Fibroblast of lung (primary cell): ENCODE results near the gene CATSPERD. TPM values are rescaled to one million over a fixed set of nuclear protein-coding genes. Genes with fewer than 3 reads are reported as not detected.
"Not testable (repeated sequence)": the region's sequence is repeated elsewhere in the genome, so short reads cannot be mapped to it uniquely, and the experiment has no call there.

Experiments used
- DNase-seq, 2 donors: peaks; one replicate each; pipeline versions ENCODE4 v3.0.0 to v3.0.0-alpha.2; 2010; ENCODE audit warnings: low read depth in 2 of 2
- H2AFZ ChIP-seq: 2 replicates; pipeline ENCODE4 v1.5.1; 2012; ENCODE audit warnings: low read length, control low read depth, inconsistent platforms
- H3K27ac ChIP-seq: 2 replicates; pipeline ENCODE4 v1.5.1; 2011; ENCODE audit warnings: low read length, control low read depth; ENCODE audit not compliant: insufficient read depth
- H3K27me3 ChIP-seq: 2 replicates; pipeline ENCODE4 v1.5.1; 2011; ENCODE audit warnings: mild to moderate bottlenecking, low read length; ENCODE audit not compliant: control insufficient read depth, insufficient read depth
- H3K36me3 ChIP-seq: 2 replicates; pipeline ENCODE4 v1.5.1; 2011; ENCODE audit warnings: low read length; ENCODE audit not compliant: control insufficient read depth, insufficient read depth
- H3K4me1 ChIP-seq: 2 replicates; pipeline ENCODE4 v1.5.1; 2011; ENCODE audit warnings: low read length; ENCODE audit not compliant: control insufficient read depth, insufficient read depth; ENCODE audit errors: extremely low read depth
- H3K4me2 ChIP-seq: 2 replicates; pipeline ENCODE4 v1.5.1; 2011; ENCODE audit warnings: low read length, control low read depth; ENCODE audit not compliant: insufficient read depth; ENCODE audit errors: extremely low read depth
- H3K4me3 ChIP-seq, 4 experiments: fragments of 200-600 bp in 1 of 4; sonication (generic) in 1 of 4; replicated peaks in 1 of 4; 2 replicates each; pipeline ENCODE4 v1.5.1; 2011 to 2016; ENCODE audit warnings: low read length in 4 of 4, low read depth in 3 of 4, mild to moderate bottlenecking in 3 of 4, control low read depth in 2 of 4, inconsistent platforms in 1 of 4, mixed read lengths in 1 of 4; ENCODE audit not compliant: insufficient read depth in 1 of 4; ENCODE audit errors: control extremely low read depth in 1 of 4
- H3K79me2 ChIP-seq: 2 replicates; pipeline ENCODE4 v1.5.1; 2012; ENCODE audit warnings: mild to moderate bottlenecking, low read length, inconsistent platforms; ENCODE audit not compliant: control insufficient read depth, insufficient read depth
- H3K9ac ChIP-seq: 2 replicates; pipeline ENCODE4 v1.5.1; 2011; ENCODE audit warnings: mild to moderate bottlenecking, low read length, control low read depth; ENCODE audit not compliant: insufficient read depth
- H3K9me3 ChIP-seq: 2 replicates; pipeline ENCODE4 v1.5.1; 2012; ENCODE audit warnings: low read depth, low read length; ENCODE audit not compliant: control insufficient read depth, insufficient read depth
- H4K20me1 ChIP-seq: 2 replicates; pipeline ENCODE4 v1.5.1; 2011; ENCODE audit warnings: low read length; ENCODE audit not compliant: control insufficient read depth, insufficient read depth; ENCODE audit errors: extremely low read depth
- EZH2 ChIP-seq: IDR thresholded peaks from 2 replicates; pipeline ENCODE4 v1.5.1; 2012; ENCODE audit warnings: low read length, control low read depth, mild to moderate bottlenecking; ENCODE audit errors: missing control alignments
- polyA plus RNA-seq, 2 donors: library from polyadenylated mRNA; depleted of rRNA in 1 of 2; stranded (reverse) in 1 of 2; unstranded in 1 of 2; fragments of >200 nt; gene quantifications; 2 replicates each; pipeline ENCODE4 v1.2.1, GENCODE V29; 2011 to 2012; ENCODE audit warnings: missing spikeins in 1 of 2
- total RNA-seq: library from RNA; depleted of rRNA; stranded (reverse); fragments of >200 nt; gene quantifications from 2 replicates; pipeline ENCODE4 v1.2.1, GENCODE V29; 2014
- TF ChIP-seq, protein P1 (sequence below), 2 donors: IDR thresholded peaks in 1 of 2; conservative IDR thresholded peaks in 1 of 2; 1 replicate in 1 of 2; 2 replicates in 1 of 2; pipeline ENCODE4 v1.5.1; 2011 to 2012; ENCODE audit warnings: low read length in 2 of 2, control low read depth in 1 of 2, inconsistent platforms in 1 of 2, low read depth in 1 of 2, mild to moderate bottlenecking in 1 of 2

Gene CATSPERD
- total and polyA plus RNA-seq, 2 donors (not counting 1 experiment from before 2014, with no cell fraction given): not detected

DNA sequence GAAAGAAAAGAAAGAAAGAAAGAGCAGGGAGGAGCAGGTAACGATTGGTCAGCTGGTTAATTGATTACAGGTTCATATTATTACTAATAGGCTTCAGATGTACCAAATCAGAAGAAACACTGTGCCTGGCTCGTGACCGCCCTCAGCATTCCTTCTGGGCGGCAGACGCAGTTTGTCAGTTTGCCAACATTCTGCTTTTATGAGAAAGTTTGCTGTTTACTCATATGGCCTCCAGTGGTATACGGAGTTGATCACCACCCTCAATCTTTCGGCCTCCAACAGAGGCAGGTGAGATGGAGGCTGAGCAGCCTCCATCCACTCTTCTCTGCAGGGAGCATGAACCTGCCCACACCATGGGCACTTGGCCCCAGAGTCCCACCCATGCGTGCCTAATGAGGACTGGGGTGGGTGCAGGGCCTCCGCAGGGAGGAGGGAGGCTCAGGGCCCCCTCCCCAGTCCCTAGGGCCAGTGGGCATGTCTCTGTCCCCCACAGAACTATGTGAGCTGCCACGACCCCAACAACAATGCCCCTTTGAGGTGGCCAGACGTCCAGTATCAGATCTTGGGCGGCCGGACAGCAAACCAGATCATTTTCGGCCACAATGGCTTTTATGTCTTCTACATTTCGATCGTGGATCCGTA lies 55.4 kb downstream of the CATSPERD start:
- TF ChIP-seq, protein P1, sequence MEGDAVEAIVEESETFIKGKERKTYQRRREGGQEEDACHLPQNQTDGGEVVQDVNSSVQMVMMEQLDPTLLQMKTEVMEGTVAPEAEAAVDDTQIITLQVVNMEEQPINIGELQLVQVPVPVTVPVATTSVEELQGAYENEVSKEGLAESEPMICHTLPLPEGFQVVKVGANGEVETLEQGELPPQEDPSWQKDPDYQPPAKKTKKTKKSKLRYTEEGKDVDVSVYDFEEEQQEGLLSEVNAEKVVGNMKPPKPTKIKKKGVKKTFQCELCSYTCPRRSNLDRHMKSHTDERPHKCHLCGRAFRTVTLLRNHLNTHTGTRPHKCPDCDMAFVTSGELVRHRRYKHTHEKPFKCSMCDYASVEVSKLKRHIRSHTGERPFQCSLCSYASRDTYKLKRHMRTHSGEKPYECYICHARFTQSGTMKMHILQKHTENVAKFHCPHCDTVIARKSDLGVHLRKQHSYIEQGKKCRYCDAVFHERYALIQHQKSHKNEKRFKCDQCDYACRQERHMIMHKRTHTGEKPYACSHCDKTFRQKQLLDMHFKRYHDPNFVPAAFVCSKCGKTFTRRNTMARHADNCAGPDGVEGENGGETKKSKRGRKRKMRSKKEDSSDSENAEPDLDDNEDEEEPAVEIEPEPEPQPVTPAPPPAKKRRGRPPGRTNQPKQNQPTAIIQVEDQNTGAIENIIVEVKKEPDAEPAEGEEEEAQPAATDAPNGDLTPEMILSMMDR (conservative IDR thresholded peaks at IDR 0.05 in 1 of 2, IDR thresholded peaks at IDR 0.05 in 1 of 2; ENCODE audit: low read depth in 1 of 2, low read length in 2 of 2): no peak
- no peak for TF ChIP-seq EZH2
- Histone ChIP-seq H3K27ac (no peak overlapping the region), H3K4me1 (no peaks in the 10 kb centered on the region), H3K79me2 (no peaks in the 10 kb centered on the region), H3K27me3 (no peaks in the 10 kb centered on the region), H3K9me3 (no peaks in the 10 kb centered on the region), H3K4me2 (no peak overlapping the region), H3K9ac (no peak overlapping the region), H3K4me3 (no peak overlapping the region), H4K20me1 (no peaks in the 10 kb centered on the region), H2AFZ (no peak overlapping the region), H3K36me3 (no peaks in the 10 kb centered on the region)
- DNase-seq: peak; percentile 21 to 60

DNA sequence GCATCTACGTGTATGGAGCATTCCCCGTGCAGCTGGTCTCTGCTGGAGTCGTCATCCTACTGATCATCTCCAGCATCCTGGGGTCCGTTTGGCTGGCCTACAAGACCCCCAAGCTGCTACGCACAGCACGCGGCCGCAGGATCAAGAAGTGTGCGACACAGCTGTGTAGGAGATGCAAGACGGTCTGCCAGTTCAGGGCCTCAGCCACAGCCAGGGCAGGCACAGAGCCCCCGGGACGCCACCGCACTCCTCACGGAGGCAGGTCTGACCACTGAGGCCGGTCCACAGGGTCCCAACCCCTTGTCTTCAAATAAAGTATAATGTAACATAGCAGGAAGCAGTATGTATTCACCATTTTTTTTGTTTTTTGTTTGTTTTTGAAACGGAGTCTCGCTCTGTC lies 58.0 kb downstream of the CATSPERD start:
- H3K4me3 ChIP-seq: no peak overlapping the region
- no peaks in the 10 kb centered on the region for H4K20me1 ChIP-seq
- no peak overlapping the region for H2AFZ ChIP-seq
- H3K27me3 ChIP-seq: no peaks in the 10 kb centered on the region
- H3K27ac ChIP-seq: no peak overlapping the region
- H3K9ac ChIP-seq: no peak overlapping the region
- DNase-seq: no peak
- no peaks in the 10 kb centered on the region for H3K4me1 ChIP-seq
- H3K79me2 ChIP-seq: no peaks in the 10 kb centered on the region
- H3K36me3 ChIP-seq: no peaks in the 10 kb centered on the region
- H3K9me3 ChIP-seq: no peaks in the 10 kb centered on the region
- no peak for TF ChIP-seq EZH2
- TF ChIP-seq, protein P1 (conservative IDR thresholded peaks at IDR 0.05 in 1 of 2, IDR thresholded peaks at IDR 0.05 in 1 of 2; ENCODE audit: low read depth in 1 of 2, low read length in 2 of 2): no peak
- H3K4me2 ChIP-seq: no peak overlapping the region

DNA sequence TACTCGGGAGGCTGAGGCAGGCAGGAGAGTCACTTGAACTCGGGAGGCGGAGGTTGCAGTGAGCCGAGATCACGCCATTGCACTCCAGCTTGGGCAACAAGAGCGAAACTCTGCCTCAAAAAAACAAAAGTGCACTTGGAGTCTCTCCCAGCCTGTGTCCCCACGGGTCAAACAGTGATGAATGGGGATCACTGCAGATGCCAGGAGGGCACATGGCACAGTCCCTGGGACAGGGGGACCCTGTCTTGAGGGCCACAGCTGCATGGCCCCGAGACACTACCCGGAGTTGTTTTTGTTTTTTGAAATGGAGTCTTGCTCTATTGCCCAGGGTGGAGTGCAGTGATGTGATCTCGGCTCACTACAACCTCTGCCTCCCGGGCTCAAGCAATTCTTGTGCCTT lies 60.5 kb downstream of the CATSPERD start:
- H3K9me3 ChIP-seq, H3K79me2 ChIP-seq, H3K9ac ChIP-seq, H3K4me1 ChIP-seq, H3K27ac ChIP-seq, H4K20me1 ChIP-seq, H3K4me2 ChIP-seq, H2AFZ ChIP-seq, H3K27me3 ChIP-seq, DNase-seq, H3K4me3 ChIP-seq, H3K36me3 ChIP-seq: not testable (repeated sequence)
